T-helper 1 cell (primary cell): ENCODE results near the gene WBP2.
"Not testable (repeated sequence)": the region's sequence is repeated elsewhere in the genome, so short reads cannot be mapped to it uniquely, and the experiment has no call there.

Experiments
- DNase-seq, 5 donors: peaks; one replicate each; pipeline ENCODE4 v3.0.0-alpha.2; 2012 to 2020

The WBP2 gene

GRCh38 chr17:75812096-75813013 lies 42.8 kb downstream of the WBP2 start:
- no peak for DNase-seq

GRCh38 chr17:75811174-75811573 lies 44.0 kb downstream of the WBP2 start:
- no peak for DNase-seq

DNA sequence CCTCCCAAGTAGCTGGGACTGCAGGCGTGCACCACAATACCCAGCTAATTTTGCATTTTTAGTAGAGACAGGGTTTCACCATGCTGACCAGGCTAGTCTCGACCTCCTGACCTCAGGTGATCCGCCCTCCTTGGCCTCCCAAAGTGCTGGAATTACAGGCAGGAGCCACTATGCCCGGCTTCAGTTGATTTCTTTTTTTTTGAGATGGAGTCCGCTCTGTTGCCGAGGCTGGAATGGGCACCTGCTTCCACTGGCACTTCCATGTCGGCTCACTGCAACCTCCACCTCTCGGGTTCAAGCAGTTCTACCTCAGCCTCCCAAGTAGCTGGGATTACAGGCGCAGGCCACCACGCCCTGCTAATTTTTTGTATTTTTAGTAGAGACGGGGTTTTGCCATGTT lies 44.4 kb downstream of the WBP2 start:
- not testable (repeated sequence) for DNase-seq

GRCh38 chr17:75810216-75810615 lies 44.9 kb downstream of the WBP2 start:
- no peak for DNase-seq

GRCh38 chr17:75809631-75810111 lies 45.5 kb downstream of the WBP2 start:
- DNase-seq, result no peak

DNA sequence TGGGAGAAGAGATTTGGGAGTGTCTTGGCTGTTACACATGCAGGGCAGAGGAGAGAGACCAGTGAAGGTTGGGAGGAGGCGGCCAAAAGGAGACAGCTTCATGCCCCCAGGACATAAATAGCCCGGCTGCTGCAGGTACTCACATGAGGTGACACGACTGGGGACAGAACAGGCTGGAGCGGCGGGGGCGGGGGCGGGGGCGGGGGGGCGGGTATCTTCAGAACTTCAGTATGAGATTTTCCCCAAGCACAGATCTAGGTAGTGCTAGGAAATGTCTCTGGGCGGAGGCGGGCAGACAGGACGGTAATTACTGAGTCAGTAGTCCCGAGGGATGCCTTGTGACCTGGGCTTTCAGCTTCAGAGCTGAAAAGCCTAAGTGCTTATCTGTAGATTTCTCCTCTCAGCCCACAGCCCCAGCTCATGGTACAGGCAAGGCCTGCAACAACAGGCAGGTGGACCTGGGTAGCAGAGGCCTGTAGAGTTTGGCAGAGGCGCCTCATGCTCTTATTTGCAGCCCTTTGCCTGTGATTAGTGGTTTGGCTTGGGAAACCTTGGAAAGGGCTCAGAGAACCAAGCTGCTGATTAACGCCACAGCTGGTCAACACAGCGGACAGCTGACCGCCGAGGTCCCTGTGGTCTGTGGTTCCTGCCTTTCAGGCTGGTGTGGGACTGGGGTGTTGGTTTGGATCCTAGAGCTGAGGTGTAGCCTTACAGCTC lies 46.1 kb downstream of the WBP2 start:
- DNase-seq, result no peak

DNA sequence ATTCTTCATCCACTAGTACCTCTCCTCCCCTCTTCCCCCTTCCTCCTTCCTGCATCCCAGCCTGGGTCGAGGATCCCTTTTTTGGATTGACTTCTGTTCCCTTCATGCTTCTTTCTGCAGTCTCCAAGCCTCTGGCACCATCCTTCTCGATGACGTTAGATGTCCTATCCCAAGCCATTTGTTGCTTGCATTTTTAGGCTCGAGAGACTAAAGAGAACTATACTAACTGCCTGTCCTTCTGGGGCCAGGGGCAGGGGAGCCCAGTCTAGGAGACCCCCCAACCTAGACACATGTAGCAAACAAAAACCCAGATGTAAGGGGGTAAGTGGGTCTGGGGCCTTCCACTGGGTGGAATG lies 46.6 kb downstream of the WBP2 start:
- no peak for DNase-seq

GRCh38 chr17:75807861-75808260 lies 47.3 kb downstream of the WBP2 start:
- DNase-seq, result no peak

DNA sequence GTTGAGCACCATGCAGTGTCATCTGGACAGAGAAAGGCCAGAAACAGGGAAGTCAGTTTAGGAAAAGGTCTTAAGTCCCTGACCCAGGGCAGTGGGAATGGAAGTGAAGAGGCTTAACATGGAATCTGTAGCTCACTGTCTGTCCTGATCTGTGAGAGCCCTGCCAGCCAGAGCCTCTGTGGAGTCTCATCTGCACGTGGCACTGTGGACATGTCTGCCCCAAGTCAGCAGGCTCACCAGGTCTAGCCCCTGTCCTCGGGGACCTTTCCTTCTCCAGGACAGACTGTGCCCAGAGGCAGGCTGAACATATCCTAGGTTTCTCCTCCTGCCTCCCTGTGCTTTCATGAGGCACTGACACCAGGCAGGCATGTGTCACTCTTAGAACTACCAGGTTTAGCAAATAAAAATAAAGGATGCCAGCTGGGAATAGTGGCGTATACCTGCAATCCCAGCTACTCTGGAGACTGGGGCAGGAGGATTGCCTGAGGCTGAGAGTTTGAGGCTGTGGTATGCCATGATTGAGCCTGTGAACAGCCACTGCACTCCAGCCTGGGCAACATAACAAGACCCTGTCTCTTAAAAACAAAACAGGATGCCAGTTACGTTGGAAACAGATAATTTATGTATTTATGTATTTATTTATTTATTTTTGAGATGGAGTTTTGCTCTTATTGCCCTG lies 48.2 kb downstream of the WBP2 start:
- no peak for DNase-seq

DNA sequence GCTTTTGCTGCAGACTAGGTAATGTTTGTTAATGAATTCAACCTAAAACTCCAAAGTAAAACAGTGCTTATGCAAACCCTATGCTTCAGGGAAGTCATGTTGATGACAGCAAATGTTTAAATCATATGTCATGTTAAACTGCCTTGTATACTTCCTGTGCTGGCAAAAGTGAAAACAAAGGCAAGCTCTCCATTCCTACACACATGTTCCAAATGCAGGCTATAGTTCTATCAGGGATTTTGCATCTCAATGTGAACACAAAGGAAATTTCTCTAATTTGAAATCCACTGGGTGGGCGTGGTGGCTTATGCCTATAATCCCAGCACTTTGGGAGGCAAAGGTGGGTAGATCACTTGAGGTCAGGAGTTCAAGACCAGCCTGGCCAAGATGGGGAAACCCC lies 51.3 kb downstream of the WBP2 start:
- no peak for DNase-seq

DNA sequence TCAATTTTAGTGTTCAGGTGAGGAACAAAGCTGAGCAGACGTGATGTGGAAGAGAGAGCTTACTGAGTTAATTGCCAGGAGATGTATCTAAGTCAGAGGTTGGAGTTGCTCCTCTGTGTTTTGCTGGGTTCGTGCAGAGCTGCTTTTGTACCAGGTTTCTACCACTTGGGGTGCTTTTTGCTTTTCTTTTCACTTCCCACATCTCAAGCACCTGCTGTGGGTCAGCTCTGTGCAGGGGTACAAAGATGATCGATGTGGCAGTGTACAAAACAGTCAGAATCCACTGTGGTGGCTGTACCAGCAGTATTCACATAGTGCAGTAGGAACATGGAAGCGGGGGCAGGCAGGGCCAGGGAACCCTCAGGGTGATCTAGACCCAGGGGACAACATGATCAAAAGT lies 55.7 kb downstream of the WBP2 start:
- no peak for DNase-seq

- no peak for DNase-seq
These were observed 59.1 kb downstream of the WBP2 start for GRCh38 chr17:75795820-75796607.
